DOHH2 (cell line): ENCODE results near the gene USP19.

Source experiments
- EZH2phosphoT487 ChIP-seq: fragments of 200-600 bp; sonication (generic); IDR thresholded peaks from 2 replicates; pipeline ENCODE4 v1.6.1; 2017; ENCODE audit warnings: borderline replicate concordance, mild to moderate bottlenecking, antibody characterized with exemption, low read length, moderate library complexity, mixed read lengths
- TF ChIP-seq, protein P1 (sequence below): fragments of 200-600 bp; sonication (generic); IDR thresholded peaks from one replicate; pipeline ENCODE4 v1.5.1; 2014; ENCODE audit warnings: antibody characterized with exemption, mild to moderate bottlenecking, low read depth, low read length; ENCODE audit not compliant: poor library complexity, severe bottlenecking

GRCh38 chr3:49104427-49105291, 16.0 kb downstream of the USP19 start, which contains the start of gene QARS1:
- TF ChIP-seq, protein P1, sequence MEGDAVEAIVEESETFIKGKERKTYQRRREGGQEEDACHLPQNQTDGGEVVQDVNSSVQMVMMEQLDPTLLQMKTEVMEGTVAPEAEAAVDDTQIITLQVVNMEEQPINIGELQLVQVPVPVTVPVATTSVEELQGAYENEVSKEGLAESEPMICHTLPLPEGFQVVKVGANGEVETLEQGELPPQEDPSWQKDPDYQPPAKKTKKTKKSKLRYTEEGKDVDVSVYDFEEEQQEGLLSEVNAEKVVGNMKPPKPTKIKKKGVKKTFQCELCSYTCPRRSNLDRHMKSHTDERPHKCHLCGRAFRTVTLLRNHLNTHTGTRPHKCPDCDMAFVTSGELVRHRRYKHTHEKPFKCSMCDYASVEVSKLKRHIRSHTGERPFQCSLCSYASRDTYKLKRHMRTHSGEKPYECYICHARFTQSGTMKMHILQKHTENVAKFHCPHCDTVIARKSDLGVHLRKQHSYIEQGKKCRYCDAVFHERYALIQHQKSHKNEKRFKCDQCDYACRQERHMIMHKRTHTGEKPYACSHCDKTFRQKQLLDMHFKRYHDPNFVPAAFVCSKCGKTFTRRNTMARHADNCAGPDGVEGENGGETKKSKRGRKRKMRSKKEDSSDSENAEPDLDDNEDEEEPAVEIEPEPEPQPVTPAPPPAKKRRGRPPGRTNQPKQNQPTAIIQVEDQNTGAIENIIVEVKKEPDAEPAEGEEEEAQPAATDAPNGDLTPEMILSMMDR: no peak
- no peak for TF ChIP-seq EZH2phosphoT487
